Karpas-422 (cell line): Measurements from ENCODE around the gene BPIFA3. TPM values are rescaled to one million over a fixed set of nuclear protein-coding genes. Genes with fewer than 3 reads are reported as not detected.

Source experiments
- DNase-seq: peaks from one replicate; pipeline ENCODE4 v3.0.0-alpha.2; 2015
- H2AFZ ChIP-seq: fragments of 200-600 bp; sonication (generic); 2 replicates; pipeline ENCODE4 v1.6.1; 2014; ENCODE audit warnings: antibody characterized with exemption, low read length, mixed read lengths
- H3K27ac ChIP-seq: fragments of 200-600 bp; sonication (generic); 2 replicates; pipeline ENCODE4 v1.5.1; 2014; ENCODE audit warnings: mild to moderate bottlenecking, low read length, moderate library complexity
- H3K27me3 ChIP-seq: fragments of 200-600 bp; sonication (generic); 2 replicates; pipeline ENCODE4 v1.6.1; 2014; ENCODE audit warnings: low read length, mixed read lengths
- H3K36me3 ChIP-seq: fragments of 200-600 bp; sonication (generic); 2 replicates; pipeline ENCODE4 v1.6.1; 2014; ENCODE audit warnings: low read length, mixed read lengths; ENCODE audit not compliant: insufficient read depth
- H3K4me1 ChIP-seq: fragments of 200-600 bp; sonication (generic); 2 replicates; pipeline ENCODE4 v1.6.1; 2014; ENCODE audit warnings: mild to moderate bottlenecking, low read length, mixed read lengths
- H3K4me2 ChIP-seq: fragments of 200-600 bp; sonication (generic); 2 replicates; pipeline ENCODE4 v1.6.1; 2014; ENCODE audit warnings: low read length, low read depth, mild to moderate bottlenecking; ENCODE audit not compliant: poor library complexity, severe bottlenecking
- H3K4me3 ChIP-seq: fragments of 200-600 bp; sonication (generic); 2 replicates; pipeline ENCODE4 v1.5.1; 2014; ENCODE audit warnings: mild to moderate bottlenecking, antibody characterized with exemption, low read length, mixed read lengths
- H3K79me2 ChIP-seq: fragments of 200-600 bp; sonication (generic); 2 replicates; pipeline ENCODE4 v1.6.1; 2014; ENCODE audit warnings: mild to moderate bottlenecking, low read length, mixed read lengths
- H3K9ac ChIP-seq: fragments of 200-600 bp; sonication (generic); 2 replicates; pipeline ENCODE4 v1.6.0; 2014; ENCODE audit warnings: low read length
- H3K9me2 ChIP-seq: fragments of 200-600 bp; sonication (generic), shearing (Covaris generic); replicated peaks from 2 replicates; pipeline ENCODE4 v1.6.0; 2014; ENCODE audit warnings: mild to moderate bottlenecking, low read length, moderate library complexity; ENCODE audit not compliant: insufficient read depth
- H3K9me3 ChIP-seq: fragments of 300-700, 200-600 bp; sonication (generic); 2 replicates; pipeline ENCODE4 v1.6.1; 2014; ENCODE audit warnings: low read length, mixed read lengths
- H4K20me1 ChIP-seq: fragments of 200-600 bp; sonication (generic); 2 replicates; pipeline ENCODE4 v1.6.1; 2014; ENCODE audit warnings: mild to moderate bottlenecking, antibody characterized with exemption, low read length, low read depth; ENCODE audit not compliant: insufficient read depth
- total RNA-seq: library from RNA; depleted of rRNA; stranded (reverse); fragments of >200 nt; shearing (Covaris generic); gene quantifications from 2 replicates; pipeline ENCODE4 v1.2.3, GENCODE V29; 2014; ENCODE audit warnings: low replicate concordance

The BPIFA3 gene
- total RNA-seq, 1 experiment from 2014 or later = not detected

DNA sequence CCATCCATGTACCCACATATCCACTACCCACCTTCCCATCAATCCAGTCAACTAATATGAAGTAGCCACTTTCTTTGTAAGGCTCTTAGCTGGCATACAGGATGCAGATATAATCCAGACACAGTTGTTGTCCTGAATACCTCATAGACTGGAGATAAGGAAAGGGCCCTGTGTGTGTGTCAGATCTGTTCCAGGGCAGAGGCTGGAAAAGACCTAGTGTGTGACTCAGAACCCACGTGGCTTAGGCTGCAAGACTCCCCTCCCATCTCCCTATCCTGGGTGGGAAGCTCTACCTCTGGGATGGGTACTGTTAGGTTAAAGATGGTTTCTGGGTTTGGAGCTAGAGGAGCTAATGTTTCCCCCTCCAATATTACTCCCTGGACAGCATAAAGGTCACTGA, 22.3 kb downstream of the BPIFA3 start:
- Histone ChIP-seq H3K9me2 (no peaks in the 10 kb centered on the region), H3K79me2 (no peaks in the 10 kb centered on the region), H3K27ac (no peak overlapping the region), H3K36me3 (no peaks in the 10 kb centered on the region), H3K4me3 (no peak overlapping the region), H3K4me2 (no peak overlapping the region), H4K20me1 (no peaks in the 10 kb centered on the region), H3K27me3 (no peaks in the 10 kb centered on the region), H3K4me1 (no peaks in the 10 kb centered on the region), H3K9me3 (no peaks in the 10 kb centered on the region), H2AFZ (no peak overlapping the region), H3K9ac (no peak overlapping the region)
- DNase-seq = no peak

DNA sequence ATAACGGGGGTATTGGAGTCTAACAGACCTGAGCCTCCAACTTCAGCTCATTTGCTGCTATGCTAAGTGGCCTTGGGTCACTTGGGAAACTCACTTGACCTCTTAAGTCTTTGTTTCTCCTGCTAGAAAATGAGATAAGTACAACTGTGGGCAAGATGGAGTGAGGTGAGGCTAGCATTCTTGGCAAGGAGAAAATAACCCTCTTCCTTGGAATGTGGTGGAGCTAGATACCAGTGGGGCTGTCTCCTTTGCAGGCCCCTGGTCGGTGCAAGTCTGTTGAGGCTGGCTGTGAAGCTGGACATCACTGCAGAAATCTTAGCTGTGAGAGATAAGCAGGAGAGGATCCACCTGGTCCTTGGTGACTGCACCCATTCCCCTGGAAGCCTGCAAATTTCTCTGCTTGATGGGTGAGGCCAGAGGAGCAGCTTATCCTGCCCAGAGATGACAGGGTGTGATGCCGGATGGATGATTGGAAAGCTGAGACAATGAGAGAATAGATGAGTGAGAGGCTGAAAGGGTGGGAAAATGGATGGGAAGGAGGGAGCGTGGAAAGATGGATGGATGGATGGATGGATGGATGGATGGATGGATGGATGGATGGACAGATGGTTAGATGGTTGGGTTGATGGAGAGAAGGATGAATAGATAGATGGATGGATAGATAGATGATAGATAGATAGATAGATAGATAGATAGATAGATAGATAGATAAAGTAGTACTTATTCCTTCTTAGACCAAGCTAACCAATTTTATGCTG, 23.0 kb downstream of the BPIFA3 start:
- no peaks in the 10 kb centered on the region for H3K4me1 ChIP-seq
- no peaks in the 10 kb centered on the region for H3K27me3 ChIP-seq

GRCh38 chr20:33240923-33241322, 23.8 kb downstream of the BPIFA3 start:
- Histone ChIP-seq H4K20me1 (no peaks in the 10 kb centered on the region), H3K36me3 (no peaks in the 10 kb centered on the region), H3K4me3 (no peak overlapping the region)

More for the DNA sequence above, 23.0 kb downstream of the BPIFA3 start:
- Histone ChIP-seq H3K9me2 (no peaks in the 10 kb centered on the region), H2AFZ (no peak overlapping the region), H3K4me3 (no peak overlapping the region), H3K79me2 (no peaks in the 10 kb centered on the region), H3K27ac (no peak overlapping the region), H3K36me3 (no peaks in the 10 kb centered on the region), H3K9me3 (no peaks in the 10 kb centered on the region), H3K4me2 (no peak overlapping the region), H3K9ac (no peak overlapping the region), H4K20me1 (no peaks in the 10 kb centered on the region)
- no peak for DNase-seq

DNA sequence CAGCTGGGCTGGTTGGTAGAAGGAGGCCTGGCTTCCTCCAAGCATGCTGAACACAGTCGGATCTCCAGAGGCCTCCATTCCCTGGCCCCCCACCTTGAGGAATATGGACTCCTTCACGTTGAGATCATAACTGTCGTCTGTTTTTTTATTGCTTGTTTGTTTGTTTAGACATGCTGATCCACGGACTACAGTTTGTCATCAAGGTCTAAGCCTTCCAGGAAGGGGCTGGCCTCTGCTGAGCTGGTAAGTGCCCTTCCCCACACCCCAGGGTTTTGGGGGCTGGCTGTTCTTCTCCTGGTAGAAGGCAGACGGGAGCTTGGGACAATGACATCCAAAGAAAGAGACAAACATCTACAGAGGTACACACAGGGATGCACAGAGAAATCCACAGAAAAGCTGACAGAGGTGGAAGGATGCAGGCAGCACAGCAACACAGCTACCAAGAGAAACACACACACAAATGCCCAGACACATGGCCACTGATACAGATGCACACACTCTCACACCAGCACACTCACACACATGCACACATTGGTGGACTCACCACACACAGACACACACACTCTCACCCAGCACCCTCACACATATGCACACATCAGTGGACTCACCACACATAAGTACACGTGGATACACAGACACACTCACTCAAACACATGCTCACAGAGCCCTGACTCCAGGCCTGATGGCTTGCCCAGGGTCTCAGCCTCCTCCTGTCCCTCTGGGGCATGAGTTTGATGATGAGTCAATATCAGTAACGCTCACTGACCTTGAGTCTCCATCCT, 25.4 kb downstream of the BPIFA3 start:
- Histone ChIP-seq H3K9me3 (no peaks in the 10 kb centered on the region), H3K4me2 (no peak overlapping the region), H4K20me1 (no peaks in the 10 kb centered on the region), H3K27me3 (no peaks in the 10 kb centered on the region), H3K9me2 (no peaks in the 10 kb centered on the region), H3K36me3 (no peaks in the 10 kb centered on the region), H3K9ac (no peak overlapping the region), H2AFZ (no peak overlapping the region), H3K27ac (no peak overlapping the region), H3K79me2 (no peaks in the 10 kb centered on the region), H3K4me1 (no peaks in the 10 kb centered on the region), H3K4me3 (no peak overlapping the region)
- no peak for DNase-seq

More at GRCh38 chr20:33240923-33241322, 23.8 kb downstream of the BPIFA3 start:
- no peaks in the 10 kb centered on the region for H3K4me1 ChIP-seq
- no peak overlapping the region for H3K4me2 ChIP-seq
- no peaks in the 10 kb centered on the region for H3K9me2 ChIP-seq
- H3K9me3 ChIP-seq = no peaks in the 10 kb centered on the region
- H3K79me2 ChIP-seq = no peaks in the 10 kb centered on the region
- H3K27me3 ChIP-seq = no peaks in the 10 kb centered on the region
- H2AFZ ChIP-seq = no peak overlapping the region
- no peak overlapping the region for H3K9ac ChIP-seq
- H3K27ac ChIP-seq = no peak overlapping the region
- DNase-seq = no peak

- no peak overlapping the region for H2AFZ ChIP-seq
- H3K4me1 ChIP-seq = peaks cover 15% of the 10 kb centered on the region
- no peak overlapping the region for H3K4me2 ChIP-seq
- H3K27ac ChIP-seq = no peak overlapping the region
- DNase-seq = no peak
- H3K27me3 ChIP-seq = no peaks in the 10 kb centered on the region
- H3K4me3 ChIP-seq = no peak overlapping the region
- H3K79me2 ChIP-seq = no peaks in the 10 kb centered on the region
- H3K36me3 ChIP-seq = no peaks in the 10 kb centered on the region
- H3K9ac ChIP-seq = no peak overlapping the region
- no peaks in the 10 kb centered on the region for H4K20me1 ChIP-seq
- no peaks in the 10 kb centered on the region for H3K9me2 ChIP-seq
- H3K9me3 ChIP-seq = no peaks in the 10 kb centered on the region
These were observed 28.9 kb downstream of the BPIFA3 start for GRCh38 chr20:33246077-33246476.

- H3K9me2 ChIP-seq = no peaks in the 10 kb centered on the region
These were observed 32.3 kb downstream of the BPIFA3 start for GRCh38 chr20:33249456-33249855.

GRCh38 chr20:33250666-33251065, 33.5 kb downstream of the BPIFA3 start:
- H3K4me2 ChIP-seq = peak overlapping the region; percentile 61
- no peaks in the 10 kb centered on the region for H3K79me2 ChIP-seq

More at GRCh38 chr20:33249456-33249855, 32.3 kb downstream of the BPIFA3 start:
- Histone ChIP-seq H3K36me3 (no peaks in the 10 kb centered on the region), H3K9ac (no peak overlapping the region), H4K20me1 (no peaks in the 10 kb centered on the region), H2AFZ (no peak overlapping the region), H3K9me3 (no peaks in the 10 kb centered on the region), H3K4me3 (no peak overlapping the region), H3K27ac (no peak overlapping the region), H3K27me3 (no peaks in the 10 kb centered on the region), H3K4me1 (peaks cover 23% of the 10 kb centered on the region), H3K4me2 (no peak overlapping the region), H3K79me2 (no peaks in the 10 kb centered on the region)
- DNase-seq = no peak

DNA sequence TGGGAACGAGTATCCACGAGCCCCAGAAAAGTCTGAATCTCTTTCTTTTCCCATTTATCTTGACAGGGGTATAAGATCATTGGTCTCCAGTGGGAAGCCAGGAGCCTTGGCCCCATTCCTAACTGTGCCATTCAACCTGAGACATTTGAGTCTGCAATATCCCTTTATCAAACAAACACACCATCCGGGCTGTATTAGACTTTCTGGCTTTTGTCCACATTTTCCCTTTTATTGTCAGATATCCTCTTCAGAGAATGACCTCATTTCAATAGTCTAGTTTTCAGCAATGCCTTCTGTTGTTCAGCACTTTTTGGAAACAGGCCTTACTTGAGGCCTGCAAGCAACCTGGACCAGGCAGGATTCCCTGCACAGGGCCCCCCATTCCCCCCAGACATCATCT, 34.3 kb downstream of the BPIFA3 start:
- Histone ChIP-seq H2AFZ (no peak overlapping the region), H3K9me2 (no peaks in the 10 kb centered on the region), H3K36me3 (no peaks in the 10 kb centered on the region), H3K79me2 (no peaks in the 10 kb centered on the region), H3K9ac (no peak overlapping the region), H3K4me2 (peak overlapping the region; percentile 61), H3K27ac (no peak overlapping the region), H3K27me3 (no peaks in the 10 kb centered on the region), H3K4me3 (no peak overlapping the region), H4K20me1 (no peaks in the 10 kb centered on the region), H3K4me1 (peaks cover 23% of the 10 kb centered on the region), H3K9me3 (no peaks in the 10 kb centered on the region)
- no peak for DNase-seq

More at GRCh38 chr20:33250666-33251065, 33.5 kb downstream of the BPIFA3 start:
- H3K9ac ChIP-seq = no peak overlapping the region
- no peaks in the 10 kb centered on the region for H3K36me3 ChIP-seq
- peaks cover 23% of the 10 kb centered on the region for H3K4me1 ChIP-seq
- no peaks in the 10 kb centered on the region for H4K20me1 ChIP-seq
- H3K4me3 ChIP-seq = peak overlapping the region; percentile 25; the same call in 1 of the 2 replicates
- no peak overlapping the region for H2AFZ ChIP-seq
- no peak overlapping the region for H3K27ac ChIP-seq
- H3K27me3 ChIP-seq = no peaks in the 10 kb centered on the region
- no peaks in the 10 kb centered on the region for H3K9me3 ChIP-seq
- peak; percentile 79 for DNase-seq
- no peaks in the 10 kb centered on the region for H3K9me2 ChIP-seq
